H1 (cell line): ENCODE results near the gene CHD9. TPM values are rescaled to one million over a fixed set of nuclear protein-coding genes. Genes with fewer than 3 reads are reported as not detected.

Experiments
- CTCF ChIA-PET: fragments of 300-600 bp; sonication (Branson Sonifier 250); formaldehyde crosslinking; loops from one replicate; lab custom pipeline; 2021; ENCODE audit not compliant: partially characterized antibody; lab: Charles Lee
- POLR2A ChIA-PET: fragments of 300-600 bp; sonication (Branson Sonifier 250); formaldehyde crosslinking; loops from one replicate; lab custom pipeline; 2021; ENCODE audit warnings: inconsistent platforms; ENCODE audit not compliant: partially characterized antibody; lab: Charles Lee
- DNase-seq, 2 experiments: peaks; one replicate each; pipeline versions ENCODE4 v3.0.0 to v3.0.0-alpha.2; 2010 to 2022; ENCODE audit warnings: low spot score in 2 of 2, low read depth in 1 of 2, mixed read lengths in 1 of 2
- FAIRE-seq: peaks from 2 replicates; lab custom pipeline; 2011; peaks lifted over from hg19 to GRCh38; lab: Jason Lieb, UNC
- H2AFZ ChIP-seq: 2 replicates; pipeline ENCODE4 v1.8.1; 2012; ENCODE audit warnings: low read length, inconsistent platforms
- H2AK5ac ChIP-seq: 2 replicates; pipeline ENCODE4 v1.6.1; 2013; ENCODE audit warnings: low read depth, low read length
- H2BK120ac ChIP-seq: replicated peaks from 2 replicates; pipeline ENCODE3; 2013; ENCODE audit warnings: low read depth, low read length, inconsistent platforms
- H2BK12ac ChIP-seq: 2 replicates; pipeline ENCODE4 v1.6.1; 2013; ENCODE audit warnings: low read depth, low read length
- H2BK15ac ChIP-seq: 2 replicates; pipeline ENCODE4 v1.6.1; 2013; ENCODE audit warnings: low read length
- H2BK20ac ChIP-seq: 2 replicates; pipeline ENCODE4 v1.6.1; 2013; ENCODE audit warnings: low read length
- H2BK5ac ChIP-seq: 2 replicates; pipeline ENCODE4 v1.6.1; 2013; ENCODE audit warnings: low read depth, low read length
- H3K14ac ChIP-seq: 2 replicates; pipeline ENCODE4 v1.6.1; 2013; ENCODE audit warnings: inconsistent platforms; ENCODE audit not compliant: insufficient read length
- H3K18ac ChIP-seq: 2 replicates; pipeline ENCODE4 v1.6.1; 2013; ENCODE audit warnings: low read length; ENCODE audit errors: extremely low read depth
- H3K23ac ChIP-seq: 2 replicates; pipeline ENCODE4 v1.6.1; 2013; ENCODE audit warnings: inconsistent platforms; ENCODE audit not compliant: insufficient read length
- H3K23me2 ChIP-seq: 2 replicates; pipeline ENCODE4 v1.6.1; 2013; ENCODE audit warnings: low read depth, low read length
- H3K27ac ChIP-seq: 2 replicates; pipeline ENCODE4 v1.6.1; 2011; ENCODE audit warnings: low read depth, low read length, inconsistent platforms
- H3K27me3 ChIP-seq, 4 experiments: replicated peaks in 1 of 4; 1 replicate in 1 of 4; 2 replicates in 3 of 4; pipeline versions ENCODE4 v1.6.1 to v1.8.1; 2011 to 2013; ENCODE audit warnings: low read length in 3 of 4, mild to moderate bottlenecking in 3 of 4, inconsistent platforms in 2 of 4, mixed read lengths in 2 of 4, moderate library complexity in 1 of 4; ENCODE audit not compliant: control insufficient read depth in 3 of 4, insufficient read depth in 3 of 4; ENCODE audit errors: extremely low read depth in 1 of 4
- H3K36me3 ChIP-seq, 4 experiments: 2 replicates each; pipeline versions ENCODE4 v1.6.1 to v1.8.1; 2011 to 2013; ENCODE audit warnings: mild to moderate bottlenecking in 4 of 4, low read length in 3 of 4, moderate library complexity in 2 of 4, control low read depth in 1 of 4, inconsistent platforms in 1 of 4; ENCODE audit not compliant: insufficient read depth in 4 of 4, control insufficient read depth in 2 of 4
- H3K4ac ChIP-seq: replicated peaks from 2 replicates; pipeline ENCODE3; 2013; ENCODE audit warnings: low read length, low read depth, mixed read lengths, inconsistent platforms; ENCODE audit not compliant: insufficient read length
- H3K4me1 ChIP-seq, 4 experiments: replicated peaks in 1 of 4; 1 replicate in 1 of 4; 2 replicates in 3 of 4; pipeline versions ENCODE4 v1.6.1 to v1.8.1; 2011 to 2013; ENCODE audit warnings: low read length in 3 of 4, inconsistent platforms in 2 of 4, mixed read lengths in 1 of 4; ENCODE audit not compliant: insufficient read depth in 4 of 4, control insufficient read depth in 3 of 4
- H3K4me2 ChIP-seq, 2 experiments: 2 replicates each; pipeline versions ENCODE4 v1.6.1 to v1.8.1; 2011 to 2013; ENCODE audit warnings: low read depth in 2 of 2, low read length in 2 of 2, control low read depth in 1 of 2, inconsistent platforms in 1 of 2, mild to moderate bottlenecking in 1 of 2; ENCODE audit not compliant: insufficient read depth in 1 of 2
- H3K4me3 ChIP-seq, 4 experiments: fragments of 200-600, 300-600 bp in 1 of 4; sonication (generic), shearing (Covaris generic), sonication (Bioruptor Twin) in 1 of 4; 2 replicates each; pipeline versions ENCODE4 v1.5.1 to v1.8.1; 2011 to 2016; ENCODE audit warnings: low read length in 4 of 4, low read depth in 3 of 4, control low read depth in 2 of 4, inconsistent platforms in 2 of 4, mild to moderate bottlenecking in 2 of 4, mixed read lengths in 1 of 4, moderate library complexity in 1 of 4; ENCODE audit not compliant: insufficient read depth in 2 of 4; ENCODE audit errors: extremely low read depth in 1 of 4
- H3K56ac ChIP-seq: replicated peaks from 2 replicates; pipeline ENCODE3; 2013; ENCODE audit warnings: low read depth, mild to moderate bottlenecking, mixed read lengths, low read length, inconsistent platforms; ENCODE audit not compliant: insufficient read length
- H3K79me1 ChIP-seq: 2 replicates; pipeline ENCODE4 v1.6.1; 2013; ENCODE audit warnings: low read depth, low read length, control low read depth
- H3K79me2 ChIP-seq, 2 experiments: 2 replicates each; pipeline versions ENCODE4 v1.6.1 to v1.8.1; 2012 to 2013; ENCODE audit warnings: low read length in 2 of 2, mild to moderate bottlenecking in 2 of 2, inconsistent platforms in 1 of 2; ENCODE audit not compliant: insufficient read depth in 2 of 2, control insufficient read depth in 1 of 2
- H3K9ac ChIP-seq, 4 experiments: replicated peaks in 1 of 4; 1 replicate in 1 of 4; 2 replicates in 3 of 4; pipeline versions ENCODE4 v1.6.1 to v1.8.1; 2011 to 2013; ENCODE audit warnings: low read depth in 3 of 4, low read length in 3 of 4, control low read depth in 2 of 4, mild to moderate bottlenecking in 2 of 4, moderate library complexity in 2 of 4, inconsistent platforms in 1 of 4; ENCODE audit errors: extremely low read depth in 1 of 4
- H3K9me3 ChIP-seq, 2 experiments: 2 replicates each; pipeline versions ENCODE4 v1.6.1 to v1.8.1; 2012 to 2013; ENCODE audit warnings: mild to moderate bottlenecking in 2 of 2, moderate library complexity in 2 of 2, control low read depth in 1 of 2, inconsistent platforms in 1 of 2, low read depth in 1 of 2, low read length in 1 of 2, mixed read lengths in 1 of 2; ENCODE audit not compliant: insufficient read depth in 2 of 2
- H4K20me1 ChIP-seq, 2 experiments: replicated peaks in 1 of 2; 2 replicates each; pipeline versions ENCODE3 to v1.8.1; 2011 to 2013; ENCODE audit warnings: inconsistent platforms in 2 of 2, low read length in 2 of 2, mild to moderate bottlenecking in 1 of 2; ENCODE audit not compliant: insufficient read depth in 2 of 2, control insufficient read depth in 1 of 2
- H4K5ac ChIP-seq: 2 replicates; pipeline ENCODE4 v1.6.1; 2013; ENCODE audit warnings: low read length, low read depth, mixed read lengths, inconsistent platforms; ENCODE audit not compliant: insufficient read length
- H4K8ac ChIP-seq: 2 replicates; pipeline ENCODE4 v1.8.0; 2013; ENCODE audit warnings: mild to moderate bottlenecking, moderate library complexity, low read length, inconsistent platforms; ENCODE audit not compliant: insufficient read depth; ENCODE audit errors: extremely low read depth
- H4K91ac ChIP-seq: replicated peaks from 2 replicates; pipeline ENCODE3; 2013; ENCODE audit warnings: low read length, mixed read lengths, inconsistent platforms; ENCODE audit not compliant: insufficient read length
- ATF2 ChIP-seq: IDR thresholded peaks from 2 replicates; pipeline ENCODE4 v1.6.1; 2012; ENCODE audit warnings: low read length, inconsistent platforms
- ATF3 ChIP-seq: IDR thresholded peaks from 2 replicates; pipeline ENCODE4 v1.6.1; 2011; ENCODE audit warnings: low read depth, mild to moderate bottlenecking, low read length; ENCODE audit not compliant: insufficient read depth
- CBX8 ChIP-seq: fragments of 300-800, 300-1000 bp; sonication (generic); IDR thresholded peaks from 2 replicates; pipeline ENCODE4 v1.7.1; 2016; ENCODE audit warnings: low read depth, low read length, borderline replicate concordance
- CHD2 ChIP-seq: IDR thresholded peaks from 2 replicates; pipeline ENCODE4 v1.6.1; 2012; ENCODE audit warnings: low read length, improper control_type of control experiment
- CTCF ChIP-seq, 3 experiments: IDR thresholded peaks; 1 replicate in 2 of 3; 2 replicates in 1 of 3; pipeline versions ENCODE4 v1.5.1 to v1.6.1; 2011; ENCODE audit warnings: low read length in 3 of 3, mild to moderate bottlenecking in 3 of 3, inconsistent platforms in 2 of 3, low read depth in 1 of 3, moderate library complexity in 1 of 3; ENCODE audit not compliant: insufficient read depth in 1 of 3; ENCODE audit errors: control extremely low read depth in 1 of 3
- FOSL1 ChIP-seq: IDR thresholded peaks from 2 replicates; pipeline ENCODE4 v1.6.1; 2011; ENCODE audit warnings: mild to moderate bottlenecking, low read depth, low read length, moderate library complexity; ENCODE audit not compliant: insufficient read depth
- MAFK ChIP-seq: IDR thresholded peaks from 2 replicates; pipeline ENCODE4 v1.6.1; 2012; ENCODE audit warnings: low read depth, mild to moderate bottlenecking, improper control_type of control experiment, low read length
- SP2 ChIP-seq: IDR thresholded peaks from 2 replicates; pipeline ENCODE4 v1.6.1; 2012; ENCODE audit warnings: mild to moderate bottlenecking, low read length, inconsistent platforms
- ZNF274 ChIP-seq: IDR thresholded peaks from 2 replicates; pipeline ENCODE4 v1.7.0; 2012; ENCODE audit warnings: low read length, borderline replicate concordance; ENCODE audit errors: extremely low read depth
- WGBS, 2 experiments: shearing (Covaris generic) in 1 of 2; methylation state at CpG; one replicate each; pipeline versions ENCODE4 v1.1.6 to v1.1.7; 2013 to 2015; ENCODE audit warnings: low lambda C conversion rate in 2 of 2, mixed read lengths in 2 of 2, inconsistent platforms in 1 of 2, low coverage in 1 of 2, missing lambda C conversion rate in 1 of 2; ENCODE audit not compliant: insufficient replicate concordance in 2 of 2, insufficient coverage in 1 of 2, insufficient read length in 1 of 2; ENCODE audit errors: extremely low coverage in 1 of 2, missing lambda C conversion rate in 1 of 2; 5-methylcytosine and 5-hydroxymethylcytosine counted together
- polyA plus RNA-seq, 7 experiments: library from polyadenylated mRNA; depleted of rRNA in 3 of 7; stranded (reverse) in 5 of 7; unstranded in 2 of 7; fragments of >200 nt in 5 of 7; fragments of 200-250 nt in 2 of 7; gene quantifications; 1 replicate in 5 of 7; 2 replicates in 1 of 7; 4 replicates in 1 of 7; pipeline versions ENCODE4 v1.2.1 to v1.2.3, GENCODE V29; 2011 to 2013; ENCODE audit warnings: missing spikeins in 2 of 7, mixed read lengths in 2 of 7
- total RNA-seq: library from RNA; stranded (reverse); fragmentation: NEBNext Ultra II Directional; extraction: Animal tissue kit (Norgen Biotek cat#: 25700); gene quantifications from 2 replicates; pipeline ENCODE4 v1.2.1, GENCODE V29; 2021

CHD9 gene
- total and polyA plus RNA-seq, 2 of the 8 experiments (the other 6 are each of a cell fraction or from before 2014, with no cell fraction given) = 9.9 to 32.4 TPM

GRCh38 chr16:53211253-53211652, 156.5 kb downstream of the CHD9 start:
- peaks cover 0 to 15% (median 1%) of the 10 kb centered on the region in 4 experiments; a peak in 3 of 8 replicates for H3K36me3 ChIP-seq
- no peak overlapping the region for H4K5ac ChIP-seq
- H3K79me2 ChIP-seq = peaks cover 0 to 76% of the 10 kb centered on the region in 2 experiments; a peak in 3 of 4 replicates
- POLR2A ChIA-PET = no interaction called here
- H4K91ac ChIP-seq = no peak overlapping the region
- DNase-seq = no peak
- H2AFZ ChIP-seq = no peak overlapping the region
- peaks cover 0 to 2% of the 10 kb centered on the region in 2 experiments for H4K20me1 ChIP-seq
- H2BK20ac ChIP-seq = no peak overlapping the region
- H4K8ac ChIP-seq = no peak overlapping the region
- peak overlapping the region in 1 of 4 experiments; percentile 79; a peak in 2 of 8 replicates for H3K4me3 ChIP-seq
- H3K23ac ChIP-seq = no peak overlapping the region
- H3K56ac ChIP-seq = no peak overlapping the region
- no peaks in the 10 kb centered on the region for H3K9me3 ChIP-seq
- H3K23me2 ChIP-seq = no peaks in the 10 kb centered on the region; the same call in 1 of the 2 replicates
- H2BK5ac ChIP-seq = no peak overlapping the region
- no peaks in the 10 kb centered on the region for H3K27me3 ChIP-seq
- H3K14ac ChIP-seq = no peak overlapping the region
- H2AK5ac ChIP-seq = no peak overlapping the region
- no peak overlapping the region for H3K4ac ChIP-seq
- no peak for FAIRE-seq
- H3K18ac ChIP-seq = no peak overlapping the region
- no peaks in the 10 kb centered on the region for H3K79me1 ChIP-seq
- WGBS, 2 experiments = 93% methylated on average over 3 of the region's 3 CpGs; no CpG with 5 or more reads in 1 of the 2 experiments
- peak overlapping the region; percentile 84 to 86; a peak in 1 of 4 replicates for H3K4me2 ChIP-seq
- H3K9ac ChIP-seq = no peak overlapping the region
- H2BK12ac ChIP-seq = no peak overlapping the region
- CTCF ChIA-PET = no interaction called here
- H3K4me1 ChIP-seq = peaks cover 0 to 10% (median 0%) of the 10 kb centered on the region in 4 experiments; a peak in 1 of 7 replicates
- no peak overlapping the region for H2BK120ac ChIP-seq
- H2BK15ac ChIP-seq = no peak overlapping the region
- H3K27ac ChIP-seq = no peak overlapping the region
- TF ChIP-seq CBX8 (no peak), ATF2 (no peak), MAFK (no peak), CHD2 (no peak), SP2 (no peak), FOSL1 (no peak), ZNF274 (no peak), ATF3 (no peak), CTCF (IDR thresholded peaks at IDR 0.05; ENCODE audit: control extremely low read depth in 1 of 3, insufficient read depth in 1 of 3, low read depth in 1 of 3, low read length in 3 of 3) (no peak)
